ENCODE measurements around the gene CEACAM18.

Gene CEACAM18

DNA sequence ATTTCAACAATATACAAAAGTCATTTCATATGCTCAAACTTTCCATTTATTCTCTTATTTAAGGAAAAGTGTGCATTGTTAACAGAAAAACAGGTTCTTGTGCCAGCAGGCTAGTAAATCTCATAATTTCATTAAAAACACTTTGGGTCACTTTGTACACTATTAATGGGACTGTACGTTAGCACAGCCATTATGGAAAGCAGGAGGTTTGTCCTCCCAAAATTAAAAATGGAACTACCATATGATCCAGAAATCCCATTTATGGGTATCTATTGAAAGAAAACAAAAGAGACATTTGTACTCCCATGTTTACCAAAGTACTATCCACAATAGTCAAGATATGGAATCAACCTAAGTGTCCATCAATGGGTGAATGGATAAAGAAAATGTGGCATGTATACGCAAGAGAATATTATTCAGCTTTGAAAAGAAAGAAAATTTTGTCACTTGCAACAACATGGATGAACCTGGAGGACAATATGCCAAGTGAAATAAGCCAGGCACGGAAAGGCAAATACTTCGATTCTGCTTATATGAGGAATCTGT, 61.6 kb downstream of the CEACAM18 start:
- no peak for DNase-seq
